ENCODE results near the gene ARHGEF3. TPM values are rescaled to one million over a fixed set of nuclear protein-coding genes. Genes with fewer than 3 reads are reported as not detected.

The ARHGEF3 gene
- total and polyA plus RNA-seq, 7 experiments from 2014 or later = 78.8 to 99.7 (median 87.0) TPM

DNA sequence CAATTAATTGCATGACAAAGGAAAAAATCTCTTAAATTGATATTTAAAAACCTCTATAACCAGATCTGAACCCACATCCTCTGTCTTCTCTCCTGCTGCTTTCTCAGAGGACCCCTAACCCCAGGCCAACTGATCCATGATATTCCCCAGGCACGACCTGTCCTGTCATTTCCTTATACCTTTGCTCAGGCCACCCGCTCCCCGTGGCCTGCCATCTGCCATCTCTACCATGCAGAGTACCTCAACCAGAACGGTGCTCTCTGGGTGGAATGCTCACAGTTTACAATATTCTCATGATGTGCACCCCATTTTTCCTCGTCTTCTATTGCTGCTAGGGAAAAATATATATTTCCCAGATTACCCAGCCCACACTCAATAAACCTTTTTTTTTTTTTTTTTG is 57.7 kb downstream of the ARHGEF3 start:
- POLR2A ChIA-PET = interaction anchor here (1.0 to 2.2 kb wide), 2 partner anchors 11 to 54 kb away, joined by 7 to 8 read pairs; no protein-coding TSS in a partner anchor
- CTCF ChIA-PET = interaction anchor here (0.7 kb wide), 1 partner anchor 247 kb away, joined by 3 read pairs; no protein-coding TSS in a partner anchor
- Histone ChIP-seq H3K4me1 (ENCODE audit: control insufficient read depth in 2 of 2, insufficient read depth in 2 of 2, low read length in 2 of 2) (peaks cover 0 to 5% of the 10 kb centered on the region in 2 donors), H3K27ac (ENCODE audit: low read depth, low read length) (peak overlapping the region; percentile 53), H3K4me3 (ENCODE audit: low read length) (no peak overlapping the region), H3K36me3 (ENCODE audit: control insufficient read depth in 2 of 3, insufficient read depth in 3 of 3, low read length in 3 of 3) (peaks cover 31 to 82% (median 53%) of the 10 kb centered on the region in 3 experiments), H3K27me3 (ENCODE audit: control insufficient read depth in 2 of 2, insufficient read depth in 2 of 2, low read length in 2 of 2) (no peaks in the 10 kb centered on the region), H3K9me3 (ENCODE audit: control insufficient read depth in 2 of 3, low read length in 3 of 3) (no peaks in the 10 kb centered on the region)
- H3K4me3 Mint-ChIP-seq = peak overlapping the region in 1 of 10 donors; percentile 8
- peaks cover 10 to 62% (median 38%) of the 10 kb centered on the region in 5 donors for H3K36me3 Mint-ChIP-seq
- H3K9me3 Mint-ChIP-seq = peaks cover 0 to 1% (median 0%) of the 10 kb centered on the region in 11 donors
- H3K4me1 Mint-ChIP-seq = peaks cover 8 to 32% (median 17%) of the 10 kb centered on the region in 7 donors
- no peaks in the 10 kb centered on the region for H3K27me3 Mint-ChIP-seq
- H3K27ac Mint-ChIP-seq = peak overlapping the region; percentile 39 to 93 (median 84)
- no peak for ATAC-seq
- DNase-seq = no peak
- intact Hi-C loops (cut with micrococcal nuclease) = no loop called here

- peaks cover 8 to 31% (median 16%) of the 10 kb centered on the region in 7 donors for H3K4me1 Mint-ChIP-seq
- no peaks in the 10 kb centered on the region for H3K9me3 Mint-ChIP-seq
- no peaks in the 10 kb centered on the region for H3K27me3 Mint-ChIP-seq
- Histone ChIP-seq H3K36me3 (ENCODE audit: control insufficient read depth in 2 of 3, insufficient read depth in 3 of 3, low read length in 3 of 3) (peaks cover 27 to 78% (median 49%) of the 10 kb centered on the region in 3 experiments), H3K27ac (ENCODE audit: low read depth, low read length) (no peak overlapping the region), H3K9me3 (ENCODE audit: control insufficient read depth in 2 of 3, low read length in 3 of 3) (no peaks in the 10 kb centered on the region), H3K27me3 (ENCODE audit: control insufficient read depth in 2 of 2, insufficient read depth in 2 of 2, low read length in 2 of 2) (no peaks in the 10 kb centered on the region), H3K4me3 (ENCODE audit: low read length) (no peak overlapping the region), H3K4me1 (ENCODE audit: control insufficient read depth in 2 of 2, insufficient read depth in 2 of 2, low read length in 2 of 2) (peaks cover 0 to 5% of the 10 kb centered on the region in 2 donors)
- ATAC-seq = no peak
- peaks cover 10 to 60% (median 37%) of the 10 kb centered on the region in 5 donors for H3K36me3 Mint-ChIP-seq
- no peak for DNase-seq
- peak overlapping the region; percentile 28 to 89 (median 66) for H3K27ac Mint-ChIP-seq
- intact Hi-C loops (cut with micrococcal nuclease) = loop anchor here (2.0 kb wide), 1 partner anchor 16 kb away; no protein-coding TSS in a partner anchor
- no peak overlapping the region for H3K4me3 Mint-ChIP-seq
- POLR2A ChIA-PET = interaction anchor here (0.8 to 1.2 kb wide), 2 partner anchors 174 to 856 kb away, joined by 3 read pairs; no protein-coding TSS in a partner anchor
- CTCF ChIA-PET = interaction anchor here (0.7 to 1.0 kb wide), 3 partner anchors 14 to 365 kb away, joined by 3 to 4 read pairs (median 4); partner anchors contain the start of gene ARHGEF3
Observed at GRCh38 chr3:56742887-56743286, 58.9 kb downstream of the ARHGEF3 start.

DNA sequence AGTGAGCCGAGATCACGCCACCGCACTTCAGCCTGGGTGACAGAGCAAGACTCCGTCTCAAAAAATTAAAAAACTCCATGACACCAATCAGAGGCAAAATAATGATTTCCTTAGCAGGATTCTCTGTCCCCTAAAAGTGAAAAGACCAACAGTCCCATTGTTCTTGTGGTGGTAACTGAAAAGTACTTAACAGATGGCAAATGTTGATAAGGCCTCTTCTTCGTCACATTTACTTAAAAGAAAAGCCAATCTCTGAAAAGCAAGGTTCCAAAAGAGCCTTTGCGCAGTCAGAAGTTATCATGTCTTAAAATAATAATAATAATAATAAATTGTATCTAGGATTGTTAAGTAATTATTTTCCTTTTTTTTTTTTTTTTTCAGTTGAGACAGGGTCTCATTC is 62.7 kb downstream of the ARHGEF3 start:
- Histone ChIP-seq H3K9me3 (ENCODE audit: control insufficient read depth in 2 of 3, low read length in 3 of 3) (no peaks in the 10 kb centered on the region), H3K36me3 (ENCODE audit: control insufficient read depth in 2 of 3, insufficient read depth in 3 of 3, low read length in 3 of 3) (peaks cover 21 to 69% (median 30%) of the 10 kb centered on the region in 3 experiments), H3K4me1 (ENCODE audit: control insufficient read depth in 2 of 2, insufficient read depth in 2 of 2, low read length in 2 of 2) (peaks cover 16 to 18% of the 10 kb centered on the region in 2 donors), H3K27me3 (ENCODE audit: control insufficient read depth in 2 of 2, insufficient read depth in 2 of 2, low read length in 2 of 2) (no peaks in the 10 kb centered on the region), H3K27ac (ENCODE audit: low read depth, low read length) (no peak overlapping the region), H3K4me3 (ENCODE audit: low read length) (no peak overlapping the region)
- ChIA-PET CTCF (no interaction called here), POLR2A (interaction anchor here (0.6 to 1.8 kb wide), 2 partner anchors 9 to 12 kb away, joined by 6 read pairs; no protein-coding TSS in a partner anchor)
- no peak for DNase-seq
- intact Hi-C loops (cut with micrococcal nuclease) = no loop called here
- no peaks in the 10 kb centered on the region for H3K9me3 Mint-ChIP-seq
- no peak for ATAC-seq
- peak overlapping the region in 2 of 9 donors; percentile 25 to 60 for H3K27ac Mint-ChIP-seq
- H3K4me3 Mint-ChIP-seq = no peak overlapping the region
- H3K27me3 Mint-ChIP-seq = no peaks in the 10 kb centered on the region
- H3K4me1 Mint-ChIP-seq = peaks cover 17 to 54% (median 37%) of the 10 kb centered on the region in 7 donors
- H3K36me3 Mint-ChIP-seq = peaks cover 7 to 65% (median 43%) of the 10 kb centered on the region in 5 donors

GRCh38 chr3:56737006-56737405 is 64.7 kb downstream of the ARHGEF3 start:
- ChIA-PET POLR2A (interaction anchor here (0.6 to 2.5 kb wide), 5 partner anchors 14 to 62 kb away, joined by 3 to 6 read pairs (median 3); no protein-coding TSS in a partner anchor), CTCF (interaction anchor here (0.7 to 1.3 kb wide), 4 partner anchors 16 to 252 kb away, joined by 3 to 4 read pairs (median 4); no protein-coding TSS in a partner anchor)
- intact Hi-C loops (cut with micrococcal nuclease) = loop anchor here in 1 of 2 donors (2.0 kb wide), 1 partner anchor 16 kb away; no protein-coding TSS in a partner anchor
- peaks cover 11 to 28% of the 10 kb centered on the region in 2 donors for H3K4me1 ChIP-seq (ENCODE audit: control insufficient read depth in 2 of 2, insufficient read depth in 2 of 2, low read length in 2 of 2)
- H3K4me3 ChIP-seq (ENCODE audit: low read length) = no peak overlapping the region
- H3K27ac Mint-ChIP-seq = peak overlapping the region in 5 of 9 donors; percentile 6 to 89 (median 69)
- peaks cover 16 to 57% (median 20%) of the 10 kb centered on the region in 3 experiments for H3K36me3 ChIP-seq (ENCODE audit: control insufficient read depth in 2 of 3, insufficient read depth in 3 of 3, low read length in 3 of 3)
- H3K4me3 Mint-ChIP-seq = no peak overlapping the region
- no peaks in the 10 kb centered on the region for H3K9me3 ChIP-seq (ENCODE audit: control insufficient read depth in 2 of 3, low read length in 3 of 3)
- DNase-seq = no peak
- peaks cover 7 to 55% (median 33%) of the 10 kb centered on the region in 5 donors for H3K36me3 Mint-ChIP-seq
- ATAC-seq = no peak
- no peaks in the 10 kb centered on the region for H3K27me3 ChIP-seq (ENCODE audit: control insufficient read depth in 2 of 2, insufficient read depth in 2 of 2, low read length in 2 of 2)
- no peak overlapping the region for H3K27ac ChIP-seq (ENCODE audit: low read depth, low read length)
- peaks cover 11 to 46% (median 37%) of the 10 kb centered on the region in 7 donors for H3K4me1 Mint-ChIP-seq
- no peaks in the 10 kb centered on the region for H3K27me3 Mint-ChIP-seq
- no peaks in the 10 kb centered on the region for H3K9me3 Mint-ChIP-seq

GRCh38 chr3:56732109-56732508 is 69.6 kb downstream of the ARHGEF3 start:
- Mint-ChIP-seq H3K4me1 (peaks cover 9 to 61% (median 52%) of the 10 kb centered on the region in 7 donors), H3K36me3 (peaks cover 23 to 74% (median 59%) of the 10 kb centered on the region in 5 donors), H3K27me3 (no peaks in the 10 kb centered on the region), H3K9me3 (no peaks in the 10 kb centered on the region), H3K27ac (peak overlapping the region in 7 of 9 donors; percentile 41 to 87 (median 68)), H3K4me3 (no peak overlapping the region)
- Histone ChIP-seq H3K9me3 (ENCODE audit: control insufficient read depth in 2 of 3, low read length in 3 of 3) (no peaks in the 10 kb centered on the region), H3K4me3 (ENCODE audit: low read length) (no peak overlapping the region), H3K27ac (ENCODE audit: low read depth, low read length) (no peak overlapping the region), H3K36me3 (ENCODE audit: control insufficient read depth in 2 of 3, insufficient read depth in 3 of 3, low read length in 3 of 3) (peaks cover 39 to 76% (median 39%) of the 10 kb centered on the region in 3 experiments), H3K27me3 (ENCODE audit: control insufficient read depth in 2 of 2, insufficient read depth in 2 of 2, low read length in 2 of 2) (no peaks in the 10 kb centered on the region), H3K4me1 (ENCODE audit: control insufficient read depth in 2 of 2, insufficient read depth in 2 of 2, low read length in 2 of 2) (peaks cover 15 to 32% of the 10 kb centered on the region in 2 donors)
- ATAC-seq (no peak), DNase-seq (no peak)
- ChIA-PET CTCF (interaction anchor here (0.6 to 1.4 kb wide), 2 partner anchors 14 to 28 kb away, joined by 3 read pairs; no protein-coding TSS in a partner anchor), POLR2A (interaction anchor here (1.4 kb wide), 1 partner anchor 57 kb away, joined by 3 read pairs; no protein-coding TSS in a partner anchor)
- intact Hi-C loops (cut with micrococcal nuclease) = no loop called here

GRCh38 chr3:56725175-56725574 is 76.6 kb downstream of the ARHGEF3 start:
- H3K4me1 ChIP-seq (ENCODE audit: control insufficient read depth in 2 of 2, insufficient read depth in 2 of 2, low read length in 2 of 2) = peaks cover 20 to 31% of the 10 kb centered on the region in 2 donors
- Mint-ChIP-seq H3K36me3 (peaks cover 24 to 71% (median 65%) of the 10 kb centered on the region in 5 donors), H3K4me1 (peaks cover 12 to 70% (median 51%) of the 10 kb centered on the region in 7 donors), H3K27me3 (no peaks in the 10 kb centered on the region), H3K4me3 (peak overlapping the region; percentile 55 to 87 (median 72)), H3K9me3 (peaks cover 0 to 5% (median 0%) of the 10 kb centered on the region in 11 donors), H3K27ac (peak overlapping the region; percentile 63 to 98 (median 90))
- CTCF ChIA-PET = interaction anchor here (1.0 to 2.7 kb wide), 3 partner anchors 12 to 74 kb away, joined by 3 to 8 read pairs (median 5); no protein-coding TSS in a partner anchor
- H3K4me3 ChIP-seq (ENCODE audit: low read length) = no peak overlapping the region
- H3K27me3 ChIP-seq (ENCODE audit: control insufficient read depth in 2 of 2, insufficient read depth in 2 of 2, low read length in 2 of 2) = no peaks in the 10 kb centered on the region
- ATAC-seq = peak; percentile 88
- POLR2A ChIA-PET = interaction anchor here (0.5 to 2.7 kb wide), 8 partner anchors 26 to 192 kb away, joined by 3 to 14 read pairs (median 4); partner anchors contain the start of genes ARHGEF3 and TASOR
- H3K27ac ChIP-seq (ENCODE audit: low read depth, low read length) = peak overlapping the region; percentile 51
- peaks cover 18 to 50% (median 28%) of the 10 kb centered on the region in 3 experiments for H3K36me3 ChIP-seq (ENCODE audit: control insufficient read depth in 2 of 3, insufficient read depth in 3 of 3, low read length in 3 of 3)
- peak in 7 of 9 donors; percentile 27 to 61 (median 44) for DNase-seq
- H3K9me3 ChIP-seq (ENCODE audit: control insufficient read depth in 2 of 3, low read length in 3 of 3) = no peaks in the 10 kb centered on the region
- intact Hi-C loops (cut with micrococcal nuclease) = loop anchor here (1.0 to 5.0 kb wide), 8 partner anchors 12 to 192 kb away; partner anchors contain the start of gene TASOR (in 1 of the 2)

All from naive thymus-derived CD4-positive, alpha-beta T cell (primary cell).